Panc1 (cell line): ENCODE data around the gene FAM131A. TPM values are rescaled to one million over a fixed set of nuclear protein-coding genes. Genes with fewer than 3 reads are reported as not detected.

Experiments
- ATAC-seq: fragments of 200-7000 bp; cut with Tn5 transposase; 2 replicates; pipeline ENCODE4 v1.9.1; 2020; ENCODE audit warnings: mild to moderate bottlenecking, moderate library complexity
- BruUV-seq: library from RNA; stranded (reverse); fragments of 400-500 nt; replicated peaks from 2 replicates; lab custom pipeline; 2021; lab: Mats Ljungman, UMichigan
- CTCF ChIA-PET: fragments of 300-600 bp; sonication (Branson Sonifier 250); formaldehyde crosslinking; loops from one replicate; lab custom pipeline; 2022; ENCODE audit warnings: antibody characterized with exemption; lab: Charles Lee
- POLR2A ChIA-PET: fragments of 300-600 bp; sonication (Branson Sonifier 250); formaldehyde crosslinking; loops from one replicate; lab custom pipeline; 2022; ENCODE audit warnings: antibody characterized with exemption; lab: Charles Lee
- DNase-seq: peaks from one replicate; pipeline ENCODE4 v3.0.0-alpha.2; 2010; ENCODE audit warnings: low read depth, low spot score
- H3K27ac ChIP-seq: 2 replicates; pipeline ENCODE4 v1.5.1; 2011; ENCODE audit warnings: mild to moderate bottlenecking, low read length, inconsistent platforms
- H3K27me3 ChIP-seq: fragments of 200-500 bp; sonication (Bioruptor generic); 2 replicates; pipeline ENCODE4 v1.6.0; 2014; ENCODE audit warnings: low read length, inconsistent platforms; ENCODE audit not compliant: control insufficient read depth, insufficient read depth
- H3K36me3 ChIP-seq: fragments of 200-500 bp; sonication (Bioruptor generic); 2 replicates; pipeline ENCODE4 v1.5.1; 2014; ENCODE audit warnings: inconsistent platforms, mild to moderate bottlenecking, low read length, moderate library complexity; ENCODE audit not compliant: control insufficient read depth, insufficient read depth
- H3K4me1 ChIP-seq: 2 replicates; pipeline ENCODE4 v1.5.1; 2011; ENCODE audit warnings: inconsistent platforms, mild to moderate bottlenecking, low read length, moderate library complexity; ENCODE audit not compliant: control insufficient read depth, insufficient read depth
- H3K4me3 ChIP-seq, 2 experiments: 2 replicates each; pipeline ENCODE4 v1.5.1; 2011 to 2012; ENCODE audit warnings: low read depth in 2 of 2, low read length in 2 of 2, mild to moderate bottlenecking in 2 of 2, inconsistent platforms in 1 of 2, moderate library complexity in 1 of 2
- H3K9me3 ChIP-seq: fragments of 200-500 bp; sonication (Bioruptor generic); 2 replicates; pipeline ENCODE4 v1.5.1; 2014; ENCODE audit warnings: low read depth, mild to moderate bottlenecking, inconsistent platforms, low read length, moderate library complexity; ENCODE audit not compliant: control insufficient read depth, insufficient read depth
- CTCF ChIP-seq: fragments of 450-650 bp; IDR thresholded peaks from 2 replicates; pipeline ENCODE4 v1.5.1; 2017; ENCODE audit warnings: mild to moderate bottlenecking
- POLR2AphosphoS5 ChIP-seq: IDR thresholded peaks from 2 replicates; pipeline ENCODE4 v1.6.1; 2012; ENCODE audit warnings: mild to moderate bottlenecking, low read depth, low read length, moderate library complexity
- SIN3A ChIP-seq: IDR thresholded peaks from 2 replicates; pipeline ENCODE4 v1.6.1; 2012; ENCODE audit warnings: low read depth, mild to moderate bottlenecking, low read length, moderate library complexity, borderline replicate concordance; ENCODE audit not compliant: insufficient read depth
- TCF7L2 ChIP-seq: IDR thresholded peaks from 2 replicates; pipeline ENCODE4 v1.6.1; 2011; ENCODE audit warnings: mild to moderate bottlenecking, low read depth, low read length, inconsistent platforms
- in situ Hi-C: cut with HindIII; loops from 2 replicates; pipeline ENCODE4 v1.10.0; 2016; ENCODE audit warnings: low sequenced_read_pairs, low pct_unique_long_range_greater_than_20kb
- intact Hi-C: fragments of 100-400 bp; cut with micrococcal nuclease; formaldehyde crosslinking; loops from one replicate; pipeline ENCODE4 v1.10.0; 2022; ENCODE audit not compliant: unreplicated experiment
- total RNA-seq: library from RNA; stranded (reverse); gene quantifications from one replicate; pipeline ENCODE4 v1.2.1, GENCODE V29; 2021; ENCODE audit not compliant: unreplicated experiment
- TF ChIP-seq, protein P1 (sequence below), 2 experiments: IDR thresholded peaks; 2 replicates each; pipeline ENCODE4 v1.6.1; 2011 to 2012; ENCODE audit warnings: low read depth in 2 of 2, control low read depth in 1 of 2, low read length in 1 of 2, mild to moderate bottlenecking in 1 of 2, moderate library complexity in 1 of 2; ENCODE audit not compliant: insufficient read depth in 1 of 2

The FAM131A gene
- total RNA-seq, 1 experiment from 2014 or later: 30.1 TPM

DNA sequence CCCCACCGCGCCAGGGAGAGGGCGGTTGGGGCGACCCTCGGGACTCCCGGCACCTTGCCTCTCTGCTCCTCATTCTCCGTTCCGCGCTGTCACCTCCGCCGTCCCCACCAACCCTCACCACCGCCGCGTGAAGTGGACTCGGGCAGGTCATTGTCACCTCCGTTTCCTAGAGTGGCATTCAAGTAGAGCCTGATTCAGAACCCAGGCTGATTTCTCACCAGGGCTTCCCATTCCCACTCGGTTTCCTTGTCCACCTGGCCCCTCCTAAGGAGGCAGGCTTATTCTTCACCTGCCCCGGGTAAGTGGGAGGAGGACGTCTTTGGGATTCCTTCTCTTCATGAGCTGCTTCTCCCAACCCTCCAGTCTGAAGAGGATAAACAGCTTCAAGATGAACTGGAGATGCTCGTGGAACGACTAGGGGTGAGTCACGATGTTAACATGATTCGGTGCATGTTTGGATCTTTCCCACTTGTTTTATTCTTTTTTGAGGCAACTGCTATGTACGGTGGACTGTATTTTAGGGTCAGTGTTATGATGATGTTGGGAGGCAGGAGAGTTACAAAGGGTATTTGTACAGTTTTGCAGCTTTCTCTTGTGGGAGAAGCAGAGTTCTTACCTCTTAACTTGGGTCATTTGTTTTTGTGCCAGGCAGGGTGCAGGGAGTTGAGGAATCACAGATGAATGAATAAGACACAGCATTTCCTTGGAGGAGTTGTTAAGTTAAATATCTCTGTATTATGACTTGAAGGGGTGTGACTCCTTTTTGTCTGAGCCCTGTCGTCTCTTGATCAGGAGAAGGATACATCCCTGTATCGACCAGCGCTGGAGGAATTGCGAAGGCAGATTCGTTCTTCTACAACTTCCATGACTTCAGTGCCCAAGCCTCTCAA lies 37.7 kb upstream of the FAM131A start:
- H3K9me3 ChIP-seq: no peaks in the 10 kb centered on the region
- peaks cover 47% of the 10 kb centered on the region for H3K36me3 ChIP-seq
- H3K27me3 ChIP-seq: no peaks in the 10 kb centered on the region
- in situ Hi-C loops: no loop called here
- peaks cover 8% of the 10 kb centered on the region; the same call in 1 of the 2 replicates for H3K4me1 ChIP-seq
- POLR2A ChIA-PET: interaction anchor here (0.5 kb wide), 1 partner anchor 33 kb away, joined by 3 read pairs; no protein-coding TSS in a partner anchor
- BruUV-seq: no TSS peak
- peak overlapping the region; percentile 83 to 97 for H3K4me3 ChIP-seq
- CTCF ChIA-PET: no interaction called here
- 0 out of 2 replicates have a peak, but pooled peaks have one; percentile 76 for TF ChIP-seq SIN3A
- TF ChIP-seq POLR2AphosphoS5: no peak
- no peak for DNase-seq
- H3K27ac ChIP-seq: peak overlapping the region; percentile 93
- peak; percentile 15 for ATAC-seq
- intact Hi-C loops: no loop called here

GRCh38 chr3:184300378-184300720 lies 37.1 kb upstream of the FAM131A start:
- no peaks in the 10 kb centered on the region for H3K9me3 ChIP-seq
- peak overlapping the region; percentile 93 for H3K27ac ChIP-seq
- BruUV-seq: TSS peak; percentile 66
- peak overlapping the region; percentile 83 to 97 for H3K4me3 ChIP-seq
- ChIA-PET POLR2A (no interaction called here), CTCF (no interaction called here)
- in situ Hi-C loops: no loop called here
- no peak for ATAC-seq
- peaks cover 49% of the 10 kb centered on the region for H3K36me3 ChIP-seq
- H3K27me3 ChIP-seq: no peaks in the 10 kb centered on the region
- intact Hi-C loops: no loop called here
- TF ChIP-seq POLR2AphosphoS5: no peak
- TF ChIP-seq, protein P1, sequence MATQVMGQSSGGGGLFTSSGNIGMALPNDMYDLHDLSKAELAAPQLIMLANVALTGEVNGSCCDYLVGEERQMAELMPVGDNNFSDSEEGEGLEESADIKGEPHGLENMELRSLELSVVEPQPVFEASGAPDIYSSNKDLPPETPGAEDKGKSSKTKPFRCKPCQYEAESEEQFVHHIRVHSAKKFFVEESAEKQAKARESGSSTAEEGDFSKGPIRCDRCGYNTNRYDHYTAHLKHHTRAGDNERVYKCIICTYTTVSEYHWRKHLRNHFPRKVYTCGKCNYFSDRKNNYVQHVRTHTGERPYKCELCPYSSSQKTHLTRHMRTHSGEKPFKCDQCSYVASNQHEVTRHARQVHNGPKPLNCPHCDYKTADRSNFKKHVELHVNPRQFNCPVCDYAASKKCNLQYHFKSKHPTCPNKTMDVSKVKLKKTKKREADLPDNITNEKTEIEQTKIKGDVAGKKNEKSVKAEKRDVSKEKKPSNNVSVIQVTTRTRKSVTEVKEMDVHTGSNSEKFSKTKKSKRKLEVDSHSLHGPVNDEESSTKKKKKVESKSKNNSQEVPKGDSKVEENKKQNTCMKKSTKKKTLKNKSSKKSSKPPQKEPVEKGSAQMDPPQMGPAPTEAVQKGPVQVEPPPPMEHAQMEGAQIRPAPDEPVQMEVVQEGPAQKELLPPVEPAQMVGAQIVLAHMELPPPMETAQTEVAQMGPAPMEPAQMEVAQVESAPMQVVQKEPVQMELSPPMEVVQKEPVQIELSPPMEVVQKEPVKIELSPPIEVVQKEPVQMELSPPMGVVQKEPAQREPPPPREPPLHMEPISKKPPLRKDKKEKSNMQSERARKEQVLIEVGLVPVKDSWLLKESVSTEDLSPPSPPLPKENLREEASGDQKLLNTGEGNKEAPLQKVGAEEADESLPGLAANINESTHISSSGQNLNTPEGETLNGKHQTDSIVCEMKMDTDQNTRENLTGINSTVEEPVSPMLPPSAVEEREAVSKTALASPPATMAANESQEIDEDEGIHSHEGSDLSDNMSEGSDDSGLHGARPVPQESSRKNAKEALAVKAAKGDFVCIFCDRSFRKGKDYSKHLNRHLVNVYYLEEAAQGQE (IDR thresholded peaks at IDR 0.05; ENCODE audit: insufficient read depth in 1 of 2, low read depth in 2 of 2, low read length in 1 of 2): no peak
- no peak for TF ChIP-seq TCF7L2
- no peak for TF ChIP-seq CTCF
- peaks cover 8% of the 10 kb centered on the region; the same call in 1 of the 2 replicates for H3K4me1 ChIP-seq
- DNase-seq: no peak

GRCh38 chr3:184305577-184305976 lies 31.8 kb upstream of the FAM131A start:
- peaks cover 2% of the 10 kb centered on the region; the same call in 1 of the 2 replicates for H3K4me1 ChIP-seq
- no peak for DNase-seq
- no peak overlapping the region for H3K4me3 ChIP-seq
- ATAC-seq: peak; percentile 71
- TF ChIP-seq CTCF (peak; percentile 74), POLR2AphosphoS5 (no peak), TCF7L2 (no peak), SIN3A (no peak)
- TF ChIP-seq, protein P1 (IDR thresholded peaks at IDR 0.05; ENCODE audit: insufficient read depth in 1 of 2, low read depth in 2 of 2, low read length in 1 of 2): no peak
- intact Hi-C loops (no loop called here), in situ Hi-C loops (no loop called here)
- H3K36me3 ChIP-seq: peaks cover 55% of the 10 kb centered on the region
- H3K27ac ChIP-seq: no peak overlapping the region
- CTCF ChIA-PET: no interaction called here
- no peaks in the 10 kb centered on the region for H3K9me3 ChIP-seq
- POLR2A ChIA-PET: no interaction called here
- no peaks in the 10 kb centered on the region for H3K27me3 ChIP-seq
- BruUV-seq: no TSS peak
